Measurements from ENCODE around the gene NEURL1.

DNA sequence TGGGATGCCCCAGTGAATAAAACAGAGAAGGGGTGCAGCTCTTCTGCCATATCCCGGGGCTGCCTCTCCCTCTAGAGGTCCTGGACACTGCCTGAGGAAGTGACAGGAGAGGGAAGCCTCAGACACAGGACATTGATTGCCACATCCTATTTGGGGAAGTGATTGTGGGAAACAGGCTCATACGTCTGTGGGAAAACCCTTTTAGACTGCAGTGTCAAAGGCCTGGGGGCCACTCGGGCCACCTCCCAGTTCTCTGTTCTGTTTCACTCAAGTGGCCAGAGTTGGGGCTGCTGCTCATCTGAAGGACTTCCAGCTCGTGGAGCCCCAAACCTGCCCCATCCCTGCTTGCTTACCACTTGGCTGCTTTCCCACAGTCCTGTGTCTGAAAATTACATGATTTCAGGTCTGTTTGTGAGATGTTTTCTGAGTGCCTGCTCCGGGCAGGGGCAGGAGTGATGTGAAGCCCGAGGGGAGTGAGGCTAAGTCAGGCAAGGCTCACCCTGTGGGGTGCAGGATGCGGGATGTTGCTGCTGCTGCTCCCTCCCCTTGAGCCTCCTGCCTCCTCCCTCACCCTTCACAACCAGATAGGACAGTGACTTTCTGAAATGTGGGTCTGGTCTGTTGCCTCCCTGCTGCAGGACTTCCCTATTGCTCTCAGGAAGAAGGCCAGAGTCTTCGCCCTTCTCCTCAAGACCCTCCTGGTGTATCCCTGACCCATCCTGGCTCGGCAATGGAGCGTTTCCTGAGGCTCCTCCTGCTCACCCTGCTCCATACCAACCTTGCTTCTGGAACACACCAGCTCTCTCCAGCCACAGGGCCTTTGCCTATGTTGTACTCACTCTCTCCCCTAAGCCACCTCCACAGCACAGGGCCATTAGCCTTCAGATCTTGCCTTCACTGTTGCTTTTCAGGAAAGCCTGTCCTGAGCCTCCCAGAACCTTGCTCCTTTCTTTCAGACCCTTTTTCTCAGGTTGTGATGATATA lies 58.4 kb downstream of the NEURL1 start:
- TF ChIP-seq, protein P1, sequence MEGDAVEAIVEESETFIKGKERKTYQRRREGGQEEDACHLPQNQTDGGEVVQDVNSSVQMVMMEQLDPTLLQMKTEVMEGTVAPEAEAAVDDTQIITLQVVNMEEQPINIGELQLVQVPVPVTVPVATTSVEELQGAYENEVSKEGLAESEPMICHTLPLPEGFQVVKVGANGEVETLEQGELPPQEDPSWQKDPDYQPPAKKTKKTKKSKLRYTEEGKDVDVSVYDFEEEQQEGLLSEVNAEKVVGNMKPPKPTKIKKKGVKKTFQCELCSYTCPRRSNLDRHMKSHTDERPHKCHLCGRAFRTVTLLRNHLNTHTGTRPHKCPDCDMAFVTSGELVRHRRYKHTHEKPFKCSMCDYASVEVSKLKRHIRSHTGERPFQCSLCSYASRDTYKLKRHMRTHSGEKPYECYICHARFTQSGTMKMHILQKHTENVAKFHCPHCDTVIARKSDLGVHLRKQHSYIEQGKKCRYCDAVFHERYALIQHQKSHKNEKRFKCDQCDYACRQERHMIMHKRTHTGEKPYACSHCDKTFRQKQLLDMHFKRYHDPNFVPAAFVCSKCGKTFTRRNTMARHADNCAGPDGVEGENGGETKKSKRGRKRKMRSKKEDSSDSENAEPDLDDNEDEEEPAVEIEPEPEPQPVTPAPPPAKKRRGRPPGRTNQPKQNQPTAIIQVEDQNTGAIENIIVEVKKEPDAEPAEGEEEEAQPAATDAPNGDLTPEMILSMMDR (IDR thresholded peaks at IDR 0.05) = no peak
- no peak for TF ChIP-seq POLR2A (IDR thresholded peaks at IDR 0.05)
- no peak for TF ChIP-seq POLR2AphosphoS5 (IDR thresholded peaks at IDR 0.05)
- TF ChIP-seq EP300 (IDR thresholded peaks at IDR 0.05) = no peak

Data from stomach (tissue), 4 donors.